ENCODE measurements around the gene NKD2.
"Not testable (repeated sequence)": the region's sequence is repeated elsewhere in the genome, so short reads cannot be mapped to it uniquely, and the experiment has no call there.

The NKD2 gene

DNA sequence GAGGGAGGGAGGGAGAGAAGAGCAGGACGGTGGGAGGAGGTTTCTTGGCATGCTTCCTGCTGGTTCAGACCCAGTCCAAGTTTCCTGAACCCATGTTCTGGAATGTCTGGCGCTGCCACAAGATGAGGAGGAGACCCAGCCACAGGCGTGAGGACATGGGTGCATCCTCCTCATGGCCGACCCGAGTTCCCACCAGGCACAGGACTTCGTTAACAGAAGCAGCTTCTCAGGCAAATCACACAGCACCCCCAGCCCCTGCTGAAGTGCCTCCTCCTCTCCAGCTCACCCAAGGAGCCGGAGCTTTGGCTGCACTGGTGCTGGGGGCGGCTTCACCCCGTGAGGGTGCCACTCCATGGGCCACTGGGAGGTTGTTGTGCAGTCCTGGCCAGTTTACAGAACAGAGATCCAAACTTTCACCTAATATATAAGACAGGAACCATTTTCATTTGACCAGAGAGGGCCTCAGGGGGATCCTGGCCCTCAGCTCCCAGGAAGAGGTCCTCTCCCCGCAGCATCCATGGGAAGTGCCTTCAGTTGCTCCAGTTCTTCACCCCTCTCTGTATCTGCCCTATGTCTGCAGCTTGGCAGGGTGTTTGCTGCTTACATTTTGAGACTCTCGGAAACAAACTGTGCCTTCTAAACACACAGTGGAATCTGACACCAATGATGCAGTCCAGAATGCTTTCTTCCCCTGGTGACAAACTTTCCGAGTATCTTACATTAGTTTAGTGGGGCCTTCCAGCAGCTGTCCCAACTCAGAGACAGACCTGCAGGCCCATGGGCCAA lies 10.2 kb upstream of the NKD2 start:
- DNase-seq (ENCODE audit: extremely low read depth, low read depth): no peak
- H3K4me3 ChIP-seq (replicated peaks; ENCODE audit: low read depth, low read length): no peak overlapping the region
- TF ChIP-seq, protein P1, sequence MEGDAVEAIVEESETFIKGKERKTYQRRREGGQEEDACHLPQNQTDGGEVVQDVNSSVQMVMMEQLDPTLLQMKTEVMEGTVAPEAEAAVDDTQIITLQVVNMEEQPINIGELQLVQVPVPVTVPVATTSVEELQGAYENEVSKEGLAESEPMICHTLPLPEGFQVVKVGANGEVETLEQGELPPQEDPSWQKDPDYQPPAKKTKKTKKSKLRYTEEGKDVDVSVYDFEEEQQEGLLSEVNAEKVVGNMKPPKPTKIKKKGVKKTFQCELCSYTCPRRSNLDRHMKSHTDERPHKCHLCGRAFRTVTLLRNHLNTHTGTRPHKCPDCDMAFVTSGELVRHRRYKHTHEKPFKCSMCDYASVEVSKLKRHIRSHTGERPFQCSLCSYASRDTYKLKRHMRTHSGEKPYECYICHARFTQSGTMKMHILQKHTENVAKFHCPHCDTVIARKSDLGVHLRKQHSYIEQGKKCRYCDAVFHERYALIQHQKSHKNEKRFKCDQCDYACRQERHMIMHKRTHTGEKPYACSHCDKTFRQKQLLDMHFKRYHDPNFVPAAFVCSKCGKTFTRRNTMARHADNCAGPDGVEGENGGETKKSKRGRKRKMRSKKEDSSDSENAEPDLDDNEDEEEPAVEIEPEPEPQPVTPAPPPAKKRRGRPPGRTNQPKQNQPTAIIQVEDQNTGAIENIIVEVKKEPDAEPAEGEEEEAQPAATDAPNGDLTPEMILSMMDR (IDR thresholded peaks at IDR 0.05; ENCODE audit: low read depth, low read length, missing control alignments): no peak

- TF ChIP-seq, protein P1 (IDR thresholded peaks at IDR 0.05; ENCODE audit: low read depth, low read length, missing control alignments): no peak
- no peak overlapping the region for H3K4me3 ChIP-seq (replicated peaks; ENCODE audit: low read depth, low read length)
- DNase-seq (ENCODE audit: extremely low read depth, low read depth): no peak
Measured at GRCh38 chr5:999032-999501, 9.5 kb upstream of the NKD2 start.

DNA sequence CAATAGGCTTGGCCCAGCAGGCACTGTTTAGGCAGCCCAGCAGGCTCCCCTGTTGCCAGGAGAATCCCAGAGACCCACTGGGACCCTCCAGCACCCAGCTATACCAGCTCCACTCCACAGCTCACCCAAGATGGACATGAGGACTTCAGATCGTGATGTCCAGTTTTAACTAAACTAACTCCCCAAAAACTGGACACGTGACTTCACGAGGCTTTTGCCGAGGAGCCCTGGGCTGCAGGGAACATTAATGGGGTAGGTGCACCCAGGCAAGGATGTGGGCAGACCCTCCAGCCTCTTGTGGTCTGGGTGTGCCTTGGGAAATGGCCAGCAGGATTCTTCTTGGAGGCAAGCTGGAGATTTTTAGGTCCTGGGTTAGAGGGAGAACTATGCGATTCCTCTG lies 8.9 kb upstream of the NKD2 start:
- TF ChIP-seq, protein P1 (IDR thresholded peaks at IDR 0.05; ENCODE audit: low read depth, low read length, missing control alignments): no peak
- DNase-seq (ENCODE audit: extremely low read depth, low read depth): no peak

GRCh38 chr5:1000329-1000728 lies 8.3 kb upstream of the NKD2 start:
- H3K4me3 ChIP-seq (replicated peaks; ENCODE audit: low read depth, low read length): no peak overlapping the region
- TF ChIP-seq, protein P1 (IDR thresholded peaks at IDR 0.05; ENCODE audit: low read depth, low read length, missing control alignments): no peak
- no peak for DNase-seq (ENCODE audit: extremely low read depth, low read depth)

More for the DNA sequence above, 8.9 kb upstream of the NKD2 start:
- no peak overlapping the region for H3K4me3 ChIP-seq (replicated peaks; ENCODE audit: low read depth, low read length)

GRCh38 chr5:1000831-1001230 lies 7.8 kb upstream of the NKD2 start:
- not testable (repeated sequence) for DNase-seq (ENCODE audit: extremely low read depth, low read depth); H3K4me3 ChIP-seq (replicated peaks; ENCODE audit: low read depth, low read length)

DNA sequence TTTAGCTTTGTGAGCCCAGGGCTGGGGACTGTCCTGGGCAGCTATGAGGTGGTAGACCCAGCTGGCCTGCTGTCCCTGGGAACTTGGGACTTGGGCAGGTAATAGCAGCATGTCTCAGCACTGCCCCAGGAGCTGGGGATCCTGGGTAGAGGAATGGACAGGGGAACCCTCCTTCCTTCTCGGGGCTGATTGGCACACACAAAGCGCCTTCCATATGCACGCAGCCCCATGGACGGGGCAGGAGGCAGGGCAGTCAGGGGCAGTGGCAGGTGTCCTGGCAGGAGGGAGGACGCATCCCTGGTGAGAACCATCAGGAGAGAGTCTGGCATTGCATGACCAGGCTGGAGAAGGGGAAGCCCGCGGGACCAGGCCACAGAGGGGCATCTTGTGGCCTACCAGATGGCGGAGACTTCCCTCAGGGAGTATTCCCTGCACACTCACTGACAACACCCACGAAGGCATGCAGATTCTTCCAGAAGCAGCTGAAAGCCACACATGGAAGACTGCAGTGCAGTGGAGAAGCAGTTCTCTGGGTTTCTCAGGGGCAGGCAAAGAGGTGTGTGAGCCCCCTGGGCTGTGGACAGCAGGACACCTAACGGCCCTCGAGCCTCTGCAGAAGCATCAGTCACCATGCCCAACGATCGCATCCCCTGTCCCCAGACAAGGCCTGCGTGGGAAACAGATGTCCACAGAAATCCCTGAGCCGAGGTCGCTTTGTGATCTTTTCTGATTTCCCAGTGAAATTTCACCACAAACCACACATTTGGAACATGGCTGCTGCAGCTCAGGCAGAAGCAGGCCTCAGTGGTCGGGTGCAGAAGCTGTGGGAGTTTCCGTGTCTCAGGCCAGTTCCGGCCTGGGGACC lies 7.0 kb upstream of the NKD2 start:
- TF ChIP-seq, protein P1 (IDR thresholded peaks at IDR 0.05; ENCODE audit: low read depth, low read length, missing control alignments): no peak
- no peak for DNase-seq (ENCODE audit: extremely low read depth, low read depth)

DNA sequence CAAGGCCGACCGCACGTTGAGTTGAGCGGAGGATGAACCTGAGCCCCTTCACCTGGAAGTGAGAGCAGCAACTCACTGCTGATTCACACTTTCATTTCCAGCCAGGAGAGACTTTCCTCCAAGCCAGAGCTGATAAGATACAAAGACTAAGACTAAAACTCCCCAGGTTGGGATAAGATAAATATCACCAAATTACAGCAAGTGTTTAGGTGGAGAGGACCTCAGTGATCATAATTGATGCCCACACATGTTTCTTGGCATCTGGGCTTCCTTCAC lies 6.4 kb upstream of the NKD2 start:
- DNase-seq (ENCODE audit: extremely low read depth, low read depth): no peak
- H3K4me3 ChIP-seq (replicated peaks; ENCODE audit: low read depth, low read length): no peak overlapping the region
- TF ChIP-seq, protein P1 (IDR thresholded peaks at IDR 0.05; ENCODE audit: low read depth, low read length, missing control alignments): no peak

More for the DNA sequence above, 7.0 kb upstream of the NKD2 start:
- H3K4me3 ChIP-seq (replicated peaks; ENCODE audit: low read depth, low read length): no peak overlapping the region
